Activated naive CD4-positive, alpha-beta T cell treated with anti-CD3 and anti-CD28 coated beads, Interleukin-2, amount 50 U/mL, for 24 hours (primary cell): ENCODE measurements around the gene PGC.

ENCODE experiments used
- H3K27ac Mint-ChIP-seq: one replicate; pipeline ENCODE4 v1.8.0; 2021; ENCODE audit warnings: mild to moderate bottlenecking, mixed read lengths
- H3K27me3 Mint-ChIP-seq: one replicate; pipeline ENCODE4 v1.8.0; 2021; ENCODE audit warnings: mixed read lengths
- H3K36me3 Mint-ChIP-seq: one replicate; pipeline ENCODE4 v1.8.0; 2021; ENCODE audit warnings: mixed read lengths
- H3K4me1 Mint-ChIP-seq: one replicate; pipeline ENCODE4 v1.8.0; 2021; ENCODE audit warnings: mixed read lengths
- H3K4me3 Mint-ChIP-seq: one replicate; pipeline ENCODE4 v1.8.0; 2021; ENCODE audit warnings: mild to moderate bottlenecking, mixed read lengths
- H3K9me3 Mint-ChIP-seq: one replicate; pipeline ENCODE4 v1.8.0; 2021; ENCODE audit warnings: mixed read lengths

PGC gene

GRCh38 chr6:41693281-41694240 lies 53.6 kb downstream of the PGC start:
- Mint-ChIP-seq H3K9me3 (no peaks in the 10 kb centered on the region), H3K36me3 (no peaks in the 10 kb centered on the region), H3K4me1 (no peaks in the 10 kb centered on the region), H3K4me3 (no peak overlapping the region), H3K27ac (peak overlapping the region; percentile 35), H3K27me3 (no peaks in the 10 kb centered on the region)

DNA sequence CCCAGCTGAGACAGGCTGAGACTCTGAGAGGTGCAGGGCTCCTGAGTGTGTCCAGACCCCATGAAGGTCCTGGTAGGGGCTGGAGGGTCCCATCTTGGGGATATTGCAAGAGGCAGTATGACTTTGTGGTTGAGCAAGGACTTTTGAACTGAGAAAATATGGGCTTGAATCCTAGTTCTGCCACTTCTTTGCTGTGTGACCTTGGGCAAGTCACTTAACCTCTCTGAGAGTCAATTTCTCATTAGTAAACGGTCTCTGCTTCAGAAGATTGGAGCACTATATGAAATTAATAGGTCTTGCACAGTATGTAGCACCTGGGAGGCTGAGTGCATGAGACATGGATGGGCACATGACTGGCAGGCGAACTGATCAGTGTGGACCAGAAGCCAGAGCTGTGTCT lies 54.5 kb downstream of the PGC start:
- H3K9me3 Mint-ChIP-seq = no peaks in the 10 kb centered on the region
- no peak overlapping the region for H3K27ac Mint-ChIP-seq
- H3K27me3 Mint-ChIP-seq = no peaks in the 10 kb centered on the region
- no peaks in the 10 kb centered on the region for H3K4me1 Mint-ChIP-seq
- no peak overlapping the region for H3K4me3 Mint-ChIP-seq
- no peaks in the 10 kb centered on the region for H3K36me3 Mint-ChIP-seq

DNA sequence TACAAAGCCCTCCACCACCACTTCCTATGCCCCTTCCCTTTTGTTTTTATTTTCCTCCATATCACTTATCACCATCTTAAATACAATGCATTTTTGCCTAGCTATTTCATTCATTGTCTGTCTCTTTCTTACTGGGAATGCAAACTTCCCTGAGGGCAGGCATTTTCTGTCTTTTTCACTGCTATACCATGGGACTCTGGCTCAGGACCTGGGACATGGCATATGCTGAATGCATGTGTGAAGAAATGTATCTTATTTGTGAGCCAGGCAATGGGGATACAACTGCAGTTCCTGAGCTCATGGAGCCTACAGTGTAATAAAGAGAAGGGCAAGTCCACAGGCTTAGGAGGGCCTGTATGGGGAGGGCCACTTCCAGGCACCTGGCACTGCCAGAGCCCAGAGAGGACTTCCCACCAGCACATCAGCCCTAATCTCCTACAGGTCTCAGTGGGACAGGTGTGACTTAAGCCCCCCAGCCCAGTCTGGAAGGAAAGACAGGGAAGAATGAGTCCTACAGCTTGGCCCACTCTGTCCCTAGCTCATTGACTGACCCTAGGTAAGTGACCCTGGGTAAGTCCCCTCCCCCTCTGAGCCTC lies 55.0 kb downstream of the PGC start:
- H3K27me3 Mint-ChIP-seq = no peaks in the 10 kb centered on the region
- H3K27ac Mint-ChIP-seq = no peak overlapping the region
- H3K4me3 Mint-ChIP-seq = no peak overlapping the region
- no peaks in the 10 kb centered on the region for H3K9me3 Mint-ChIP-seq
- H3K4me1 Mint-ChIP-seq = no peaks in the 10 kb centered on the region
- H3K36me3 Mint-ChIP-seq = no peaks in the 10 kb centered on the region

DNA sequence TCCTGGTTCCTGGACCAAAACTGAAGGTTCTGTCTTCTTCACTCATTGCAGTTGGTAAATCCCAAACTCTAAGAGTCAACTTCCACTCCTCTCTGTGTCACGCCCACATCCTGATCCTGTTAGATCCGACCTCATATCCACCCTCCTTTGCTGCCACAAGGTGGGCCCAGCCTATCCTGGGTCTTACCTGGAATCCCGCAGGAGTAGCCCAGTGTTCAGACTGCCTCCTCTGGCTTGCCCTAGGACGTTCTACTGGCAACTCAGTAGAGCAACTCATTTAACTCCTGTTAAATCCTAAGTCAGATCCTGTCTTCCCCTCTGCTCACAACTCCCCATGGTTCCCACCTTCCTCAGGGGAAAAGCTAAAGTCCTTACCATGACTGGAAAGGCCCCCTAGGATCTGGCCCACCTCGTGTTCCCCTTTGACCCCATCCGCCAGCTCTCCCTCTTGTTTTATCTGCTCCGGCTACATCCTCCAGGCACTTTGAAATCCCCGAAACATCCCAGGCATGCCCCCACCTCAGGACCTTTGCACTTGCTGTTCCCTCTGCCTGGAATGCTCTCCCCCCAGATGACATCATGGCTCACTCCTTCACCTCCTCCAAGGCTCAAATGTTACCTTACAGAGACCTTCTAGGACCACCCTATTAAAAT lies 55.6 kb downstream of the PGC start:
- no peak overlapping the region for H3K27ac Mint-ChIP-seq
- no peaks in the 10 kb centered on the region for H3K9me3 Mint-ChIP-seq
- no peaks in the 10 kb centered on the region for H3K27me3 Mint-ChIP-seq
- H3K36me3 Mint-ChIP-seq = no peaks in the 10 kb centered on the region
- no peak overlapping the region for H3K4me3 Mint-ChIP-seq
- no peaks in the 10 kb centered on the region for H3K4me1 Mint-ChIP-seq

GRCh38 chr6:41690541-41691330 lies 56.5 kb downstream of the PGC start:
- Mint-ChIP-seq H3K27ac (no peak overlapping the region), H3K27me3 (no peaks in the 10 kb centered on the region), H3K4me1 (no peaks in the 10 kb centered on the region), H3K36me3 (no peaks in the 10 kb centered on the region), H3K4me3 (no peak overlapping the region), H3K9me3 (no peaks in the 10 kb centered on the region)

- no peaks in the 10 kb centered on the region for H3K27me3 Mint-ChIP-seq
- no peak overlapping the region for H3K27ac Mint-ChIP-seq
Observed at GRCh38 chr6:41689171-41690008, 57.8 kb downstream of the PGC start.

GRCh38 chr6:41688256-41688965 lies 58.8 kb downstream of the PGC start:
- Mint-ChIP-seq H3K4me1 (peaks cover 5% of the 10 kb centered on the region), H3K9me3 (no peaks in the 10 kb centered on the region), H3K36me3 (no peaks in the 10 kb centered on the region), H3K27ac (no peak overlapping the region), H3K4me3 (no peak overlapping the region), H3K27me3 (no peaks in the 10 kb centered on the region)

More at GRCh38 chr6:41689171-41690008, 57.8 kb downstream of the PGC start:
- Mint-ChIP-seq H3K4me1 (no peaks in the 10 kb centered on the region), H3K9me3 (no peaks in the 10 kb centered on the region), H3K36me3 (no peaks in the 10 kb centered on the region), H3K4me3 (no peak overlapping the region)

DNA sequence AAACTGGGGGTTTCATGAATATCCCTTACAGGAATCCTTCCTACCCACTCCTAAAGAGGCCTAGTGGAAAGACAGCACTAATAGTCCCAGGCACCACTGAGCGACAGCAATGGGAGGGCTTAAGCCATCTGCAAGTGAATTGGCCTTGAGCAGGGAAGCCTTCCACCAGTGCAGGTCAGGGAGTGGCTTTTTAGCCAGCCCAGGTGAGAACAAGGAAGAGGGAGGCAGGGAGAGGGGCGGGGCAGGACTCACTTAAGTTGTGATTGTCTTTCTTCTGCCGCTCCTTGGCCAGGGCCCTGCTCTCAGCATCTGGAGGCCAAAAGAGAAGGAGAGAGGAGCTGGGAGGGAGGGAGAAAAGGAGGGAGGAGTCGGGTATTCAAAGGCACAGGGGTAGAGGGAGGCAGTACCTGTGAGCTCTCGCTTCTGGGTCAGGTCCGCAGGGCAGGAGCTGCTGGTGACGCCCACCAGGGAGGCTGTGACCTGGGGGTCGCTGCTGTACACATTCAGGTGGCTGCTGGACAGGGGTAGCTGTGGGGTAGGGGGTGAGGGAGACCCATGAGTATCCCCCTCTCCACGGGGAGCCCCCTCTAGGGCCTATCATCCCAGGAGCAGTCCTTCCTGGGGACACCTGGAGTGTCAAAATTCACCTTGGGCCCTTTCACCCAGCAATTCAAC lies 59.6 kb downstream of the PGC start:
- H3K4me3 Mint-ChIP-seq = no peak overlapping the region
- no peaks in the 10 kb centered on the region for H3K36me3 Mint-ChIP-seq
- peaks cover 7% of the 10 kb centered on the region for H3K4me1 Mint-ChIP-seq
- H3K27ac Mint-ChIP-seq = no peak overlapping the region
- H3K27me3 Mint-ChIP-seq = no peaks in the 10 kb centered on the region
- H3K9me3 Mint-ChIP-seq = no peaks in the 10 kb centered on the region
